Measurements from ENCODE around the gene MLXIP.
"Not testable (repeated sequence)": the region's sequence is repeated elsewhere in the genome, so short reads cannot be mapped to it uniquely, and the experiment has no call there.

MLXIP gene

DNA sequence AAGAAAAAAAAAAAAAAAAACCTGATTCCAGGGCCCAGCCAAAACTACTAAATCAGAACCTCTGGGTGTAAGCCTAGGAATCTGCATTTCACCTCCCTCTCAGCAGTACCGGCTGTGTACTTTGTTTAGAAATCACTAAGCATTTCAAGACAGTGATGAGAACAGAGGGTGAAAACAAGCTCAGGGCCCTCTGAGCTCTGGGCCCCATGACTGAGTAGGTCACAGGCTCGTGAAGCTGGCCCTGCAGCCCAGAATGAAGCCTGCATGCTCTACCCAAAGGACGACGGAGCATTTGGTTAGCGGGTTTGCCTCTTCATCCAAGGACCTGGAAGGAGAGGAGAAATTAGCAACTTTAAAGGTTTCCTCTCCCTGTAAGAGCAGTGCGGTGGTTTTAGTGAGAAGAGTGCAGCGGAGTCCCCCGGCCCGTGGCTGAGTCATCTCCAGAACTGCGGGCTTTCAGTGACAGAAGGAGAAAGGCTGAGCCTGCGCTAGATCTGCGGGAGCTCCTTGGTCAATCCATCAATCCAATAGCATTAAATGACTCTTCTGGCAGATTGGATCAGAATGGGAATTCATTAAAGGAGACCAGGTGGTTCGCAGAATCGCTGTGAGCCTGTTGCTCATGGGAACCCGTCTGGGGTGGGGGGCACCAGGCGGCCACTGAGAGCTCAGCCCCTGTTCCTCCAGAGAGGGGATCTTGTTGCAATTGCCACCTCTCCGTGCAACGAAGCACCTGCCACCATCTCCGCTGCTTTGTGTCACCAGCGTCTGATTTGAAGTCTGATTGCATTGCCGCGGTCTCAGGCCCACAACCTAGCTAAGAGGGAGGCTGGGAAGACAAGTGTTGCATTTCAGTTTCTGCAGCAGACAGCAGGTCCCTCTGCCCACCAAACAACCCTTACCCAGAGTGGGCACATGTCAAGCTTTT is 88.1 kb downstream of the MLXIP start:
- Histone ChIP-seq H3K4me3 (no peak overlapping the region), H3K27ac (peak overlapping the region in 2 of 21 experiments; percentile 5 to 42)

DNA sequence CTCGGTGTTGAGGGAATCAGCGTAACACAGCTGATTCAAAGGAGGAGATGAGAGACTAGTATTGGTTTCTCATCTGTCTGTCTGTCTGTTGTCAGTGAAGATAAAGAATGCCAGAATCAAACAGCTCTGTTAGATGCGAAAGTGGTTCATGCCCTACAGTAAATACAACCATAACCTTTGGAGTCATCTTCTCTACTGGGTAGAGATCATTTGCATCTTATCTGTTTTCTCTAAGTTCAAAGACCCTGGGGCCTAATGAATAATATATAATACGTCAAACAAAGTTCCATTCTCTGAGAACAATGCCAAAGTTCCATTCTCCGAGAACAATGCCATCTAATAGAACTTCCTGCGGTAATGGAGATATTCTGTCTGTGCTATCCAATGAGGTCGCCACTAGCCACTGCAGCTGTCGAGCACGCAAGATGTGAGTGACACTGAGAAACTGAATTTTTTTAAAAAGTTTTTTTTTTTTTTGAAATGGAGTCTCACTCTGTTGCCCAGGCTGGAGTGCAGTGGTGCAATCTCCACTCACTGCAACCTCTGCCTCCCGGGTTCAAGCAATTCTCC is 88.9 kb downstream of the MLXIP start:
- Histone ChIP-seq H3K4me3 (no peak overlapping the region), H3K27ac (peak overlapping the region in 2 of 21 experiments; percentile 5 to 42)

GRCh38 chr12:122168492-122168891 is 89.9 kb downstream of the MLXIP start:
- no peak overlapping the region for H3K27ac ChIP-seq
- no peak overlapping the region for H3K4me3 ChIP-seq

DNA sequence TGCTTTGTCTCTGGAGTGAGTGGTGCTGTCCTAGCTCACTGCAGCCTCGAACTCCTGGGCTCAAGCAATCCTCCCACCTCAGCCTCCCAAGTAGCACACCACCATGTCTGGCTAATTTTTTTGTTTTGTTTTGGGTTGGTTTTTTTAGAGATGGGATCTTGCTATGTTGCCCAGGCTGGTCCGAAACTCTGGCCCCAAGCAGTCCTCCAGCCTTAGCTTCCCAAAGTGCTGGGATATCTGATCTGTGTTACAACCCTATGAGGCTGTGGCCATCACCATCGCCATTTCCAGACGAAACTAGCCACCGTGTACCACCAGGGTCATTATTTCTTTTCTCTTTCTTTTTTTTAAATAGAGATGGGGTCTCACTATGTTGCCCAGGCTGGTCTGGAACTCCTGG is 92.8 kb downstream of the MLXIP start:
- Histone ChIP-seq H3K27ac (no peak overlapping the region), H3K4me3 (no peak overlapping the region)

DNA sequence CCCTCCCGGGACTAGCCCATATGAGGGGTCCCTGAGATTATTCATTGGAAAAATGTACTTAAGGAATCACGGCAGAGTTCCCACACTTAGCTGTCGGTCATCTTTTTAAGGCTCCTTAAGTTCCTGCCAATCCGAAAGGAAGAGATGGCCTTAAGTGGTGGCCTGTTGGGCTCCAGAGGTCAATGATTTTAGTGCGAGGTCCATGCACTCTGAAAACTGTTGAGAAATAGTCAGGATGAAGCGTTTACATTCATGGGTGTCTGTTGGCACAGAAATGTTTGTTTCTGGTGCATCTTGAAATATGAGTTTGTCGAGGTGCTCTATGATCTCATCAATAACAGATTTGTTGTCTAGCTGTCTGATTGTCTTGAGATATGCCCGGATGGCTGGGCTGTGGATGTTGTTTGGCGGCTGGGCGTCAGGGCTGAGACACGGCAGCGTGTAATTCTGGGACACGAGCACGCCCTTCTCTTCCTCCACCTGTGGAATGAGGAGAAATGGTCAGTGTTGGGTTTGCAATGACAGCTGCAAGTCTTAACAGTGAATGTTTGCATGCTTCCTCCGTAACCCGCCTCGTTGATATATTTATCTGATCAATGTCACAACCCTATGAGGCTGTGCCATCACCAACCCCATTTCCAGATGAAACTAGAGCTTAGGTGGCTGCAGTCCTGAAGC is 93.8 kb downstream of the MLXIP start:
- no peak overlapping the region for H3K27ac ChIP-seq
- H3K4me3 ChIP-seq: no peak overlapping the region

DNA sequence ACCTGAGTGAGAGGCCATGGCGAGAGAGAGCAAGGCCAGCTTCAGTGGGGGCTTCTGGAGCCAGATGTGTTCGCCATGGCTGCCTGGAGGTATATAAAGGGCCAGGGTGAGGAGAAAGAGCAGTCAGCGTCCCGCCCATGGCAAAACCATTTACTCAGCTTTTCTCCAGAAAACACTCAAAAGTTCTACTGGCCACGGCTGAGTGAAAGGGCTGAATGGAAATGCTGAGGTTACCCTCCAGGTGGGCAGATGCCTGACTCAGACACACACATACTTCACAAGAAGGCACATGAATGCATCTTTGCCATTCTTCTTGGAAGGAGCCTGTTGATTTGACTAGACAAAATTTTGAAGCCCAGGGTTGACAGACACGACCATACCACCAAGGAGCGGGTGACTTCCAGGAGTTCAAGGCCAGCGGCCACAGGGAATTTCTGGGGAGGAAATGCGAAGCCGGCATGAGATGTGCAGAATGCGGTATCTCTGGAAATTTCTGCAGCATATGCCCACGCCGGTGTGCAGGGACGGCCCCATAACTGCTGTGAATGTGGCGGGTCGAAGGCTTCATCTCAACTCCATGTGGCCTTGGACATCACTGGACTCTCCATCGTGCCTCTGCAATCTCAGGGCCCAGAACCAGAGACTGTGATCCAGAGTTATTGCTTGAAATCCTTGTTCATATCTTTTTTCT is 95.7 kb downstream of the MLXIP start, which contains the start of gene IL31:
TSS of gene IL31 (minus strand) at position 67 of the 691 bp plus-strand sequence. CDS start at position 18, 49 bp downstream.
- H3K4me3 ChIP-seq: no peak within 1 kb of the TSS

GRCh38 chr12:122176473-122176872 is 97.9 kb downstream of the MLXIP start:
- not testable (repeated sequence) for H3K4me3 ChIP-seq, H3K27ac ChIP-seq

More for the DNA sequence above, 95.7 kb downstream of the MLXIP start, which contains the start of gene IL31:
- no peak within 1 kb of the TSS for H3K27ac ChIP-seq

DNA sequence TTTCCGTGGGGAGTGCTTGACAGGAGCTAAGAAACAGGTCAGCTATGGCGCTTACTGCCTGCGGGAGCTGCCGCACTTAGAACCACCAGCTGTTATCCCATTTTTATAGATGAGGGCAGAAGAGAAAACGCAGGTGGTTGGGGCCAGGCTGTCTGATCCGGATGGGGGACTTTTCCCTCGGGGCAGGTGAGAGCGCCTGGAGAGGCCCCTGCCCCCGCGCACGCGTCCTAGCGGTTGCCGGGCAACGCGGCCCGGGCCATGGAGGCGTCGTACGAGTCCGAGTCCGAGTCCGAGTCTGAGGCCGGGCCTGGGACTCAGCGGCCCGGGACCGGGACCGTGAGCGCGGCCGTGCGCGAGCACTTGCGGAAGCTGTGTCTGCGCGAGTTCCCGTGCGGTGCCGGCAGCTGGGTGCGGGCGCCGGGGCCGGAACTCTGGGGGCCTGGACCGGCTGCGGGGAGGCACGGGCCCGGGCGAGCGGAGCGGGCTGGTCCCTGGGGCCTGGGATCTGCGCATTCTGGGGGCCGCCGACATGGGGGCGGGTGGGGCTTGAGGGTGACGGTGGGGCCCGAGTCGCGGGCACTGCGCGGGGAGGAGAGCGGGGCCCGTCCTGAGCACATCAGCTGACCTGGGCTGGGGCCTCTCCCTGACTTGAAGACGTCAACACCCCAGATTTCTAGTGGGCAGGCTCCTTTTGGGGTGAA is 104.5 kb downstream of the MLXIP start, which contains the start of gene LRRC43:
TSS of gene LRRC43 (plus strand) at position 237 of the 701 bp plus-strand sequence. CDS start at position 259, 22 bp downstream.
- peak within 1 kb of the TSS in 11 of 21 experiments; percentile 4 to 67 (median 39) for H3K27ac ChIP-seq
- peak within 1 kb of the TSS; percentile 37 to 60 (median 48) for H3K4me3 ChIP-seq

- peak overlapping the region; percentile 37 to 60 (median 48) for H3K4me3 ChIP-seq
- H3K27ac ChIP-seq: peak overlapping the region in 4 of 21 experiments; percentile 4 to 67 (median 48)
These were observed 105.0 kb downstream of the MLXIP start for GRCh38 chr12:122183588-122183940.

DNA sequence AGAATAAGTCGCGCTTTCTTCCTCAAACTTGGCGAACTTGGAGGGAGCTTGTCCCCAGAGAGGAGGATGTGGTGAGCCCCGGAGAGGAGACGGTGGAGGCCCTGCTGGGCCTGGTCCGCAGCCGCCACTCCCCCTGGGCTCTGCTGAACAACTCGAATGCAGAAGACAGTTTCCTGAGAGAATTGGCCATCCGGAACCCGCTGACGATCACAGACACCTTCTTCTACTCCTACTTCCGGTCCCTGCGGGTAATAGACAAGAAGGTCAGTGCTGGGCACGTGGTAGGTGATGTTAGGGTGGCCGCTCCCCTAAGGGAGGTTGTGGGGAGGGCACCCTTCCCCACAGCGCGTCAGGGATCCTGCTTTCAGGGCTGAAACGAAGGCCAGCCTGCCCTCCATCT is 106.0 kb downstream of the MLXIP start:
- H3K27ac ChIP-seq: no peak overlapping the region
- no peak overlapping the region for H3K4me3 ChIP-seq

DNA sequence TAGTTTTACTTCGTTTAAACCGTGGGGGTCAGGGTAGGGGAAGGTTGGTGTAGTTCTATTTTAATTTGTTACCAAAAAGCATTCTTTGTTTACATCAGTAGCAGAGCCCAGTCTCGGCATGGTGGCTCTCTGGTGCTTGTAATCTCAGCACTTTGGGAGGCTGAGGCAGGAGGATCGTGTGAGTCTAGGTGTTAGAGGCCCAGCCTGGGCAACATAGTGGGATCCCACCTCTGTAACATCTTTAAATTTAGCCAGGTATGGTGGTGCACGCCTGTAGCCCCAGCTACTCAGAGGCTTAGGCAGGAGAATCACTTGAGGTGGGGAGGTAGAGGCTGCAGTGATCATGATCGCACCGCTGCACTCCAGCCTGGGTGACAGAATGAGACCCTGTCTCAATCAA is 106.5 kb downstream of the MLXIP start:
- no peak overlapping the region for H3K4me3 ChIP-seq
- no peak overlapping the region for H3K27ac ChIP-seq

DNA sequence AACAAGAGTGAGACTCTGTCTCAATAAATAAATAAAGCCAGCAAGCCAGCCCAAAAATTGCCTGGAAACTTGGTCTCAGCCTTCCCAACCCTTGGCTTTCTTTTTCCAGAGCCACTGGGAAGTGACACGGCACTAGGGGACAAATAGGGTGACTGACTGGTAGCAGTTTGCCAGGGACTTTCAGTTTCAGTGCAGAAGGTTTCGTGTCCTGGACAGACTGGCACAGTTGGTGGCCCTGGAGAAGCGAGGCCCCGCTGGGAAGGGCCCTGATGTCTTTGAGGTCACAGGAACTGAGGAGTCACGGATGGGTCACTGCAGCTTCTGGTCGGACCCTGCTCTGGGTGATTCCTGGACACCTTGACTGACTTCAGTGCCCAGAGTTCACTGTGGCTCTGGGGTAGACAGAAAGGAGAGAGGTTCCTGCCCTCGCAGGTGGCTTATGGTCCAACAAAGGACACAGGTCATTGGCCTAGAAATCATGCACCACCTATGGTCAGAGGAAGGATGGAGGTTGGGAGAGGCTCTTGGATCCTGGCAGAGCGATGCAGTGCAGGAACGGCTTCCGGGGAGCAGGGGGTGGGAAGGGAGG is 107.0 kb downstream of the MLXIP start:
- Histone ChIP-seq H3K4me3 (no peak overlapping the region), H3K27ac (no peak overlapping the region)

DNA sequence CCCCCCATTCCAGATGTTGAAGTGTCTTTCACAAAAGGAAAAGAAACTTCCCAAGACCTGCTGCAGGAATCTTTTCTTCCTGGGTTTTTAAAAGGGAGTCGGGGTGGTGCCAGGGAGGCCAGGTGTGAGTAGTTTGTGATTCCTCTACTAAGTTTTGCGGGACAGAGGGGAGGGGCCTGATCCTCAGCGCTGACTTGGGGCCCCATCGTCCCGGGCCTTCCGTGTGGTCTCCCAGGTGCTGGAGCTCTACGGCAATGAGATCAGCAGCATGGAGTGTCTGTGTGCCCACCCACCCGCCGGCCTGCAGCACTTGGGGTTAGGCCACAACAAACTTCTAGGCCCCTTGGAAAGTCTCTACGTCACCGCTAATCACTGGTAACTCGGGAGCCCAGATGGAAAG is 108.9 kb downstream of the MLXIP start:
- Histone ChIP-seq H3K27ac (no peak overlapping the region), H3K4me3 (no peak overlapping the region)

DNA sequence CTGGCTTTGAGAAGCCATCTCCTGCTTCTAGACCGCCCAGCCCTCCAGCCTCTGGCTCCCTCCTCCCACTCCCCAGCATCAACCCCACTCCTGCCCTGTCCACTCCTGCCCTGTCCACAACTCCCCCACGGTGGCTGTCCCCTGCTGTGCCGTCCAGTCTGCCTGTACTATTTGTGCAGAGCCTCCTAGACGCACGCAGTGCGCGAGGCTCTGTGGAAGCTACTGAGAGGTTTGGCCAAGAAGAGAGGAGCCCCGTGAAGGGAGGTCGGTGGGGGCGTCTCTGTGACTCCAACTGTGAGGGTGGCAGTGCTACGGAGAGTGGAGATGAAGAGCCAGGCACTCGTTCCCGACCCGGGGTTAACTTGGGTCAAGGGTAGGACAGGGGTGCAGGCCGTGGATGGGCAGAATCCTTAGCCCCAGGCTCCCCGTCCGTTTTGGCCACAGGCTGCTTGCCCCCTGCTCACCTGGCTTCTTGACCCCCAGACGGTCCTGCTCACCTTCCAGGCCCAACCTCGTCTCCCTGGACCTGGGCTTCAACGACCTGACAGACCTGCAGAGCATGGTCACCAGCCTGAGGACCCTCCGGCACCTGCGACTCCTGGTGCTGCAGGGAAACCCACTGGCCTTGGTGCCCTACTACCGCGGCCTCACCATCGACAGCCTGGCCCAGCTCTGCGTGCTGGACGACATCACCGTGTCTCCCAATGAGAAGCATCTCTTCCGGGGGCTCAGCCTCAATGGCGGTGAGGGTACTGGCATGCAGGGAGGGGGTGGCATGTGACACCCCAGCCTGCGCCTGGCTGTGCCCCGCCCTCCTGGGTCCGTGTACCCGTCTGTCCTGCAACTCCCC is 111.3 kb downstream of the MLXIP start:
- Histone ChIP-seq H3K27ac (no peak overlapping the region), H3K4me3 (no peak overlapping the region)

DNA sequence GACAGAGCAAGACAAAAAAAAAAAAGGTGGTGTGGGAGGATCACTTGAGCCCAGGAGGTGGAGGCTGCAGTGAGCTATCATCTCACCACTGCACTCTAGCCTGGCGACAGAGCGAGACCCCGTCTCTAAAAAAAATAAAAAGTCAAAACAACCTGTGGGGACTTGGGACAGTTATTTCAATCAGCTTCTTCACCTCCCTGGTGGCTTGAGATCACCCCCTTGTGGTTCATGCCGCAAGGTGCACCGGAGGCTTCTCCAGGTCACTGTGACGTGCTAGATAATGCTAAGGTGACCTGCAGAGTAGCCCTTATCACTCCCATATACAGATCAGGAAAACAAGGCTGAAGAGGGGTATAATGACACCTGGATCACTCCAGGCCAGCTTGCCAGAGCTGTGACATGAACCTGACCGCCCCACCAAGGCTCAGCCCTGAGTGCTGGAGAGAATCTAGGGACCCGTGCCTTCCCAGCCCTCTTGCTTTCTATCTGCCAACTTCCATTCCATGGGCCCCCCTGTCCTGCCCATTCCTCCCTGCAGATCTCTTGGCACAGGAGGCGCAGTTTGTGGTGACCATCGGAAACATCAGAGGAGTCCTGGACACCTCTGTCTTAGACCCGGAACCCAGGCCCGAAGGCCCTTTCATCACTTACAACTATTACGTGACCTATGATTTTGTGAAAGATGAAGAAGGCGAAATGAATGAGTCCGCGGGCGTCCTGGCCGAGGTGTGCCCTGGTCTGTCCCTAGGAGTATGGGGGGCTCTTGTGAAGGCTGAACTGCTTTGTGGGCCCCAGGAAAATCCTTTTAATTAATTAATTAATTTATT is 112.5 kb downstream of the MLXIP start:
- H3K27ac ChIP-seq: no peak overlapping the region
- H3K4me3 ChIP-seq: no peak overlapping the region

- Histone ChIP-seq H3K27ac (no peak overlapping the region), H3K4me3 (no peak overlapping the region)
These were observed 113.9 kb downstream of the MLXIP start for GRCh38 chr12:122192441-122192840.

DNA sequence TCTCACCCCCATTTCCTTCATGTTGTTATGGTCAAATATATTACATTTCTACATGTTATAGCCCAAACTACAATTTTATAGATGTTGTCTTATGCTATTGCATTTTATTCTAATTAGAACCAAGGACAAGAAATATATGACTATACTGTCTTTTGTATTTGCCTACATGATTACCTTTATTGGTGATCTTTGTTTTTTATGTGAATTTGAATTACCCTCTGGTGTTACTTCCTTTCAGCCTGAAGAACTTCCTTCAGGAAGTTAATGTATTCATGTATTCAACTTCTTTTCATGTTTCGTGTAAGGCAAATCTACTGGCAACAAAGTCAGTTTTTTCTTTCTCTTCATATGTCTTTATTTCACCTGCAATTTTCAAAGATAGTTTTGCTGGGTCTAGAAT is 116.2 kb downstream of the MLXIP start:
- H3K4me3 ChIP-seq: no peak overlapping the region
- no peak overlapping the region for H3K27ac ChIP-seq
